Mesothelial cell of epicardium (in vitro differentiated cells): Measurements from ENCODE around the gene RASSF9. TPM values are rescaled to one million over a fixed set of nuclear protein-coding genes. Genes with fewer than 3 reads are reported as not detected.

Experiments
- DNase-seq, 2 experiments: peaks; one replicate each; pipeline ENCODE4 v3.0.0; 2021; ENCODE audit warnings: low spot score in 2 of 2; ENCODE audit not compliant: unreplicated experiment in 2 of 2
- H3K27ac Mint-ChIP-seq: 2 replicates; pipeline ENCODE4 v1.8.0; 2021; ENCODE audit warnings: mixed read lengths
- H3K27me3 Mint-ChIP-seq: 2 replicates; pipeline ENCODE4 v1.8.0; 2021; ENCODE audit warnings: low read depth, mixed read lengths
- H3K36me3 Mint-ChIP-seq: 2 replicates; pipeline ENCODE4 v1.8.0; 2021; ENCODE audit warnings: mixed read lengths
- H3K4me1 Mint-ChIP-seq: 2 replicates; pipeline ENCODE4 v1.8.0; 2021; ENCODE audit warnings: mixed read lengths
- H3K4me3 Mint-ChIP-seq: 2 replicates; pipeline ENCODE4 v1.8.0; 2021; ENCODE audit warnings: mild to moderate bottlenecking, moderate library complexity, mixed read lengths
- H3K9me3 Mint-ChIP-seq: 2 replicates; pipeline ENCODE4 v1.8.0; 2021; ENCODE audit warnings: mixed read lengths
- total RNA-seq: library from RNA; stranded (reverse); gene quantifications from 3 replicates; pipeline ENCODE4 v1.2.1, GENCODE V29; 2021
- TF ChIP-seq, protein P1 (sequence below): fragments of 200-600 bp; sonication (generic); IDR thresholded peaks from one replicate; pipeline ENCODE4 v1.5.0; 2021; ENCODE audit warnings: antibody characterized with exemption; ENCODE audit not compliant: unreplicated experiment

Gene RASSF9
- total RNA-seq, 1 donor from 2014 or later: 4.9 TPM

DNA sequence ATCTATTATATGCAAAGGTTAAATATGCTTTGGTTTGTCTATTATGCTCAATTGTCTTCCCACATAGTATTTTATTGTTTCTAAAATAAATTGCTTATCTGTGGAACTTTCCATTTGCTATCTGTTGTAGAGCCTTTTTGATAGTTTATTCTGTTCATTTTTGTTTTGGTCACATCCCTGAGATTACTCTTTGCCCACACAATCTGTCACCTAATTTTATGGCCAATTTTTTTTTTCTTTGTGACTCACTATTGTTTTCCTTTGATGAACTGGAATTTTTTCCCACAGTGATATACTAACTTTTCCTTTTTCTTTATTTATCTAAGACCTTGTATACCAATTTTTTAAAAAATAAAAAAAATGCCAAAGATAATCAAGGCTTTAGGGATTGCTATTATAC is 61.1 kb downstream of the RASSF9 start:
- no peaks in the 10 kb centered on the region for H3K27me3 Mint-ChIP-seq
- H3K36me3 Mint-ChIP-seq: no peaks in the 10 kb centered on the region
- no peak overlapping the region for H3K27ac Mint-ChIP-seq

DNA sequence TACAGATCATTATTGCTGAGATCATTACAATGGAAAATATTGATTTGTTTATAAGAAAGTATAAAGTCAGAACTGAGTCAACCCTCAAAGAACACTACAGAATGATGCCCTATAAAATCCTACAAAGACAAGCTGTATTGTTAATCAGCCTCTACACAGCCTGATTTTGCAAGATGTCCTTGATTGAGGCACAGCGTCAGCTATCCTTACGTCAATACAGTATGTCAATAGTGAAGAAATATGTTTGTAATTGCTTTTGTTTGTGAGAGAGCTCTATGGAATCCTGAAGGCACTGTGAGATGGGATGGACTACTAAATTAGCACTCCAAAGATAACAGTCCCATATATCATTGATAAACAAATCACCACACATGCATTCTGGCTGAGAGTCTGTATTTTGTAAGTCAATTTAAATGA is 70.7 kb downstream of the RASSF9 start:
- TF ChIP-seq, protein P1, sequence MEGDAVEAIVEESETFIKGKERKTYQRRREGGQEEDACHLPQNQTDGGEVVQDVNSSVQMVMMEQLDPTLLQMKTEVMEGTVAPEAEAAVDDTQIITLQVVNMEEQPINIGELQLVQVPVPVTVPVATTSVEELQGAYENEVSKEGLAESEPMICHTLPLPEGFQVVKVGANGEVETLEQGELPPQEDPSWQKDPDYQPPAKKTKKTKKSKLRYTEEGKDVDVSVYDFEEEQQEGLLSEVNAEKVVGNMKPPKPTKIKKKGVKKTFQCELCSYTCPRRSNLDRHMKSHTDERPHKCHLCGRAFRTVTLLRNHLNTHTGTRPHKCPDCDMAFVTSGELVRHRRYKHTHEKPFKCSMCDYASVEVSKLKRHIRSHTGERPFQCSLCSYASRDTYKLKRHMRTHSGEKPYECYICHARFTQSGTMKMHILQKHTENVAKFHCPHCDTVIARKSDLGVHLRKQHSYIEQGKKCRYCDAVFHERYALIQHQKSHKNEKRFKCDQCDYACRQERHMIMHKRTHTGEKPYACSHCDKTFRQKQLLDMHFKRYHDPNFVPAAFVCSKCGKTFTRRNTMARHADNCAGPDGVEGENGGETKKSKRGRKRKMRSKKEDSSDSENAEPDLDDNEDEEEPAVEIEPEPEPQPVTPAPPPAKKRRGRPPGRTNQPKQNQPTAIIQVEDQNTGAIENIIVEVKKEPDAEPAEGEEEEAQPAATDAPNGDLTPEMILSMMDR: no peak
- DNase-seq: no peak
- no peaks in the 10 kb centered on the region for H3K4me1 Mint-ChIP-seq
- no peak overlapping the region for H3K4me3 Mint-ChIP-seq
- no peak overlapping the region for H3K27ac Mint-ChIP-seq
- no peaks in the 10 kb centered on the region for H3K27me3 Mint-ChIP-seq
- peaks cover 4% of the 10 kb centered on the region for H3K9me3 Mint-ChIP-seq
- H3K36me3 Mint-ChIP-seq: no peaks in the 10 kb centered on the region

More for the DNA sequence above, 61.1 kb downstream of the RASSF9 start:
- no peak overlapping the region for H3K4me3 Mint-ChIP-seq
- no peaks in the 10 kb centered on the region for H3K4me1 Mint-ChIP-seq
- TF ChIP-seq, protein P1: no peak
- no peak for DNase-seq
- H3K9me3 Mint-ChIP-seq: peaks cover 20% of the 10 kb centered on the region

DNA sequence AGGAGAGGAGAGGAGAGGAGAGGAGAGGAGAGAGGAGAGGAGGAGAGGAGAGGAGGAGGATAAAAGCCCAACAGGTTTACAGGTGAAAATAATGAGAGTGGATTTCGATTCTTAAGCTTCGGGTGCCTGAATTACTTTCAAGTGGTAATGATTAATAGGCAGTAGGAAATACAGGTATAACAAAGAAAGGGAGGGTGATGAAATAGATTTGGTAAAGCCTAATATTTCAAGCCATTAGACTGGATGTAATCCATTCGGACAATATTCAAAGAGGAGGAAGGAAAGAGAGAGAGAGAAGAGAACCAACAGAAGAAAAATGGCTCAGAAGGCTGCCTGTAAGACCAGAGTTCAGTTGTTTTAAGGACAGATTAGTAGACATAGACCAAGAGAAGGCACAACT is 76.6 kb downstream of the RASSF9 start:
- Mint-ChIP-seq H3K27me3 (no peaks in the 10 kb centered on the region), H3K4me3 (no peak overlapping the region), H3K9me3 (peaks cover 16% of the 10 kb centered on the region), H3K36me3 (peaks cover 9% of the 10 kb centered on the region), H3K27ac (no peak overlapping the region), H3K4me1 (no peaks in the 10 kb centered on the region)
- TF ChIP-seq, protein P1: no peak
- DNase-seq: no peak

DNA sequence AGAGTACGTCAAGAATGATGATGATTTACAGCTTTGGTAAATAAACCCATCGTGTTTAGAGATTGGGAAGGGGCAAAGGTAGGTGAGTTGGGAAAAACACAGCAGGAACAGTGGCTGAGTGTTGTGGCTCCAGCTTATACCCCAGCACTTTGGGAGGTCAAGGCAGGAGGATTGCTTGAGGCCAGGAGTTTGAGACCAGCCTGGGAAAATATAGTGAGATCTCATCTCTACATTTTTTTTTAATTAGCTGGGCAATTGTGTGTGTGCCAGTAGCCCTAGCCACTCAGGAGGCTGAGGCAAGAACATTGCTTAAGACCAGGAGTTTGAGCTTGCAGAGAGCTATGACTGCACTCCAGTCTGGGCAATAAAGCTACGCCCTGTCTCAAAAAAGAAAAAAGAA is 77.1 kb downstream of the RASSF9 start:
- H3K36me3 Mint-ChIP-seq: peaks cover 10% of the 10 kb centered on the region
- peaks cover 20% of the 10 kb centered on the region for H3K9me3 Mint-ChIP-seq
- DNase-seq: no peak

DNA sequence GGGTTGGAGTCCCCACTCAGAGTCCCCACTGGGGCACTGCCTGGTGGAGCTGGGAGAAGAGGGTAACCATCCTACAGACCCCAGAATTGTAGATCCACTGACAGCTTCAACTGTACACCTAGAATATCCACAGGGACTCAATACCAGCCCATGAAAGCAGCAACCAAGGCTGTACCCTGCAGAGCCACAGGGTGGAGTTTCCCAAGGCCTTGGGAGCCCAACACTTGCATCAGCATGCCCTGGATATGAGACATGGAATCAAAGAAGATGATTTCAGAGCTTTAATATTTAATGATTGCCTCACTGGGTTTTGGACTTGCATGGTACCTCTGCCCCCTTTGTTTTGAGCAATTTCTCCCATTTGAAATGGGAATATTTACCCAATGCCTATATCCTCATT is 80.4 kb downstream of the RASSF9 start:
- Mint-ChIP-seq H3K4me3 (no peak overlapping the region), H3K4me1 (no peaks in the 10 kb centered on the region), H3K36me3 (peaks cover 10% of the 10 kb centered on the region), H3K27ac (no peak overlapping the region), H3K9me3 (peaks cover 20% of the 10 kb centered on the region), H3K27me3 (no peaks in the 10 kb centered on the region)
- no peak for DNase-seq
- TF ChIP-seq, protein P1: no peak

More for the DNA sequence above, 77.1 kb downstream of the RASSF9 start:
- TF ChIP-seq, protein P1: no peak
- Mint-ChIP-seq H3K4me1 (no peaks in the 10 kb centered on the region), H3K27me3 (no peaks in the 10 kb centered on the region), H3K27ac (no peak overlapping the region), H3K4me3 (no peak overlapping the region)

Other genes starting within 250 kb of the RASSF9 start
- gene NTS, start 37.9 kb upstream of the RASSF9 start, total RNA-seq: 0.25 TPM in 1 of 3 replicates, not detected in the others